Cardiac fibroblast (primary cell): ENCODE results near the gene GMPPA.

ENCODE experiments used
- DNase-seq, 2 donors: peaks; one replicate each; pipeline versions ENCODE4 v3.0.0 to v3.0.0-alpha.2; 2010; ENCODE audit warnings: low read depth in 2 of 2
- H3K4me3 ChIP-seq, 2 donors: replicated peaks in 1 of 2; 1 replicate in 1 of 2; 2 replicates in 1 of 2; pipeline ENCODE4 v1.5.1; 2011; ENCODE audit warnings: low read depth in 2 of 2, low read length in 2 of 2, mild to moderate bottlenecking in 2 of 2, moderate library complexity in 1 of 2
- TF ChIP-seq, protein P1 (sequence below): IDR thresholded peaks from one replicate; pipeline ENCODE4 v1.5.1; 2011; ENCODE audit warnings: low read depth, mild to moderate bottlenecking, low read length, inconsistent platforms

Gene GMPPA

GRCh38 chr2:219474285-219475060 is 24.2 kb upstream of the GMPPA start:
- no peak for DNase-seq
- H3K4me3 ChIP-seq: no peak overlapping the region
- TF ChIP-seq, protein P1, sequence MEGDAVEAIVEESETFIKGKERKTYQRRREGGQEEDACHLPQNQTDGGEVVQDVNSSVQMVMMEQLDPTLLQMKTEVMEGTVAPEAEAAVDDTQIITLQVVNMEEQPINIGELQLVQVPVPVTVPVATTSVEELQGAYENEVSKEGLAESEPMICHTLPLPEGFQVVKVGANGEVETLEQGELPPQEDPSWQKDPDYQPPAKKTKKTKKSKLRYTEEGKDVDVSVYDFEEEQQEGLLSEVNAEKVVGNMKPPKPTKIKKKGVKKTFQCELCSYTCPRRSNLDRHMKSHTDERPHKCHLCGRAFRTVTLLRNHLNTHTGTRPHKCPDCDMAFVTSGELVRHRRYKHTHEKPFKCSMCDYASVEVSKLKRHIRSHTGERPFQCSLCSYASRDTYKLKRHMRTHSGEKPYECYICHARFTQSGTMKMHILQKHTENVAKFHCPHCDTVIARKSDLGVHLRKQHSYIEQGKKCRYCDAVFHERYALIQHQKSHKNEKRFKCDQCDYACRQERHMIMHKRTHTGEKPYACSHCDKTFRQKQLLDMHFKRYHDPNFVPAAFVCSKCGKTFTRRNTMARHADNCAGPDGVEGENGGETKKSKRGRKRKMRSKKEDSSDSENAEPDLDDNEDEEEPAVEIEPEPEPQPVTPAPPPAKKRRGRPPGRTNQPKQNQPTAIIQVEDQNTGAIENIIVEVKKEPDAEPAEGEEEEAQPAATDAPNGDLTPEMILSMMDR: no peak

GRCh38 chr2:219475278-219475677 is 23.4 kb upstream of the GMPPA start:
- TF ChIP-seq, protein P1: no peak
- DNase-seq: no peak
- H3K4me3 ChIP-seq: no peak overlapping the region

DNA sequence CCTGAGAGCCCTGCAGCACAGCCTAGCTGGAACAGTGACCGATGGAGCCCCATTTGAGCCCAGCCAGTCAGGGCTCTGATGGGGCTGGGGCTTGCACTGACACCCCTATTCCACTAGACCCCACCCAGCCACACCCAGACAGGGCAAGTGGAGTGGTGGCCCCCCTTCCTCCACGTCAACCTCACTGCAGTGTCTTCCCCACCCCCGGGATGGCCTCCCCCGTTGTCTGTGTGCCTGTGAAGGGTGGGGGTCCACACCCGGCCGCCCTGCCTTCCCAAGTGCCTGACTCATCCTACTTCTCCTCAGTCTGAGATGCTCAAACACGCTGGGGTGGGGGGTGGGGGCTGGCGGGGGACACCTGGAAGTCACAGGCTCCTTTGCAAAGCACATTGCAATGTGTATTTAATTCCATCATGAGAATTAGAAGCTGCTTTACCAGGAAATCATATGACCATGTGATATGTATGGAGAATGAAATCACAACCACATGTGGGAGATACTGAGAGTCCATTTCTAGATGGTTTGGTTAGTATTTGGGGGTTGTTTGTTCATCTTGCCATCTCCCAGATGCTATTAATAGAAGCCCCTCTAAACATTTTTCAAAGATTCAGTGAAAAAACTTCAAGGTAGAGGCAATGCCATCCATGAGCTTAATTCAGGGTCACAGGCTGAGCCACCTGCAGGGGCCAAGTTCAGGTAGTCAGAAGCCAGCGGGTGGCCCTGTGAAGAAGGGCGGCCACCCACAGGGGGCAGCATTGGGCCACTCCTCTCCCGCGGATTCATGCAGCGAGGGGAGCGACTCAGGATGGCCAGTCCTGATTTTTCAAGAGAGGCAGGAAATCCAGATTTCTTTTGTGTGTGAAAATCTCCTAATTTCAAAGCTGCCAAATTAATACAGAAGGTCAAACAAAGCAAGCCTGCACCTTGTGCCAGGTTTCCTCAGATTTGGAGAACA is 22.7 kb upstream of the GMPPA start:
- DNase-seq: peak; percentile 66 to 68
- TF ChIP-seq, protein P1: peak; percentile 97
- no peak overlapping the region for H3K4me3 ChIP-seq

DNA sequence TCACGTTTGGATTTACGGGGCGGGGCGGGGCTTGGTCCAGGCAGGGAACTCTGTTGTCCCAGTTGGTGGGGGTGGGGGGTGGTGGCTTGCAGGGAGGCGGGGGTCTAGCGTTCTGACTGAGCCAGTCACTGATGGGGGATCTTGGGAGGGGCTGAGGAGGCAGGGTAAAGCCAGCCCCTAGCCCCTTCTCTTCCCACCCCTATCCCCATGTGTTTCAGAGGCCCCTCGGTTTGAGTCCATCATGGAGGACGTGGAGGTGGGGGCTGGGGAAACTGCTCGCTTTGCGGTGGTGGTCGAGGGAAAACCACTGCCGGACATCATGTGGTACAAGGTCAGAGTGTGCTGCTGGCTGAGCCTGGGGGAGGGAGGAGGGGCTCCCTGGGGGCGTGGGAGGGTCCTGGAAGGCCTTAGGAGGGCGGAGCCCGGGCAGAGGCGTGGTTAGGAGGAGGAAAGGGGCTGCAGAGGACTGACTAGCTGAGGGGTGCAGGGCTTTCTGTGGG is 22.0 kb upstream of the GMPPA start:
- H3K4me3 ChIP-seq: no peak overlapping the region
- TF ChIP-seq, protein P1: no peak
- no peak for DNase-seq

- DNase-seq: no peak
- no peak overlapping the region for H3K4me3 ChIP-seq
- TF ChIP-seq, protein P1: no peak
These were observed 21.5 kb upstream of the GMPPA start for GRCh38 chr2:219477179-219477578.

- no peak for DNase-seq
- TF ChIP-seq, protein P1: no peak
- no peak overlapping the region for H3K4me3 ChIP-seq
These were observed 20.9 kb upstream of the GMPPA start for GRCh38 chr2:219477815-219478214.
